ENCODE results near the gene POLD3.

Gene POLD3

DNA sequence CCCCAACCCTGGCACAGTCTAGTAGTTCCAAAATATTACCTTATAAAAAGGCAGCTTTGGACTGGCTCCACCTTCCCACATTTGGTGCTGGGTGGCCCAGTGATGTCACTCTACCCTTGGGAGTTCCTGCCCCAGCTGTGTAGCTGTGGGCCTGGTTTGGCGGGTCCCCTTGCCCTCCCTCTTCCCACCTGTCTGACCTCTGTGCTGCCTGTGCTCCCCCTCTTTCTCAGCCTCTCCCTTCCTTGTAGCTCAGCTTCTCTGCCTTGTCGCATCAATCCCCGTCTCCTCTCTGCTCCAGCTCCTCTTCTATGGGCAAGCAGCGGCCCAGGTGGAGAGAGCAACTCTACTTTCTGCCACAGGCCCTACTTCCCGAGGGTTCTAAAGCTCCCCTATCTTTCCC lies 84.2 kb downstream of the POLD3 start:
- DNase-seq, result no peak

DNA sequence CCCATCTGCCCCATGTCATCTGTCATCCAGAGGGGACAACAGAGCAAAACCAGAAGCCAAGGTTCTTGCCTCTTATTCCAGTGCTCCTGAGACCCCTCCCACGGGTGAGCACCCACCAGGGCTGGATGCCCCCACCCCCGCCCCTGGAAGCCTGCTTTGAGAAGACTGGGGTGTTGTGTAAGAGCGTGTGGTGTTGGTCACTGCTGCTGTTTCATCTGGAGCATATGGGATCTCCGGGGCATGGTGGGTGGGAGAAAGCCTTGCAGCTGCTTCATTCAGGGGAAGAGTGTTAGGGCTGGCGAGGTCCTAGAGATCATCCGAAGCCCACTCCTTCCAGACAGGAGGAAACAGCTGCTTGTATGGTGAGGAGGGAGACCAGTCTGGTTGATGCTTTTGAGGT lies 84.7 kb downstream of the POLD3 start:
- DNase-seq, result no peak

DNA sequence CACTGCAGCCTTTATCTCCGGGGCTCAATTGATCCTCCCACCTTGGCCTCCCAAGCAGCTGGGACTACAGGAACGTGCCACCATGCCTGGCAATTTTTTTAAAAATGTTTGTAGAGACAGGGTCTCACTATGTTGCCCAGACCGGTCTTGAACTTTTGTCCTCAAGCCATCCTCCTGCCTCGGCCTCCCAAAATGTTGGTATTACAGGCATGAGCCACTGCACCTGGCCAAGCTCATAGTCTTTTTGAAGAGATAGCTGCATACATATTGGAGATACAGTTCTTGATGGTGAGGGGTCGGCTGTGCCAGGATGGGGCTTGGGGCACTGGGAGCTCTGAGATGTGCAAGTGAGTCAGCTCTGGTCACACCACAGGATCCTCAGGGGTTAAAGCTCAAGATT lies 85.7 kb downstream of the POLD3 start:
- DNase-seq, result no peak

DNA sequence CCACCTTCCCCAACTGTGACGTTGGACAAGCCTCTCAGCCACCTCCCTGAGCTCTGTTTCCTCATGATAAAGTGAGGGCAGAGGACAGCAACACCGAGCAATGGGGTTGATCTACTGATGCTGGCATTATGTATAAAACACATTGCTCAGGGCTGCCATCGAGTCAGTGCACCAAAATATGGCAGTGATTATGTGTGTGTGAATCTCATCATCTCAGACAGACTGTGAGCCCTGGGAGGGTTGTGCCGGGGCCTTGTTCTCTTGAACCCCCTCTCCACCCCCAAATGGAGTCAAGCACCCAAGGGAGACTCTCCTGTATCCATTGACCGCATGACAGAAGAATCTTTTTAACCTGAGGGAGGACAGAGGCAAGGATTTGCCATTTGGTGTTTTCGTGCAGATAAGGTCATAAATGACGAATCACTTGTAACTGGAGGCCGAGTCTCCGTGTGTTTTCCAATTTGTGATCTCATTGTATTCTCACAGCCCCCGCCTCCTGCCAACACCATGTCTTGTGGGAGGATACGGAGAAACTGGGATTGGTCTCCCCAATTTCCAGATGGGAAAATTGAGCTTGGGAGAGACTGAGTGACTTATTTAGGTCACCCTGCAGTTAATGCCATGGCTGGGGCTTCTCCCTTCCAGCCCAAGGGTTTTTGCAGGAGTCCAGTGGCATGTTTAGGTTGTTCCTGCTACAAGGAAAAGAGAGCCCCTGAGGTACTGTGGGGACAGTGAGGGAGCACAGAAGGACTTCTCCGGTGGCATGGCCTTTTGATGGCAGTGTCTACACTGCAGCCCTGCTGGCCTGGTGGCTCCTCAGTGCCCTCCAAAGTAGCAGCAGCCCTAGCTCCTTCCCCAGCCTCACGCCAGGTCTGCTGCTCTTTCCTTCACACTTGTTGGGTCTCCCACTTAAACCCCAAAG lies 86.5 kb downstream of the POLD3 start:
- DNase-seq, result no peak

DNA sequence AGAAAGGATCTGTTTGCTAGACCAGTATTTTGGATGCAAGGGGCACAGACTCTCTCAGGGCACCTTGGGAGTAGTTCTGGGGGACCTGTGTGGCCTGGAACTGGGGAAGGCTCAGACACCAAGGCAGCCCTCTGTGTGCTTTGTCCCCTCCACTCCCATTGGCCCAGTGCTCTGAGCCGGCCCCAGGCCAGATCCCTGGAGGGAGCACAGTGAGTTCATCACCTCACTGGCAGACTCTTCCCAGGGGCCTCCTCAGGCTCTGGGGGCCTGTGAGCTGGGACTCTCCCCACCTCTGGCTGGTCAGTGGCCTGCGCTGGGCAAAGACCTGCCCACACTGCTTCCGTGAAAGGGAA lies 87.1 kb downstream of the POLD3 start:
- DNase-seq, result no peak

DNA sequence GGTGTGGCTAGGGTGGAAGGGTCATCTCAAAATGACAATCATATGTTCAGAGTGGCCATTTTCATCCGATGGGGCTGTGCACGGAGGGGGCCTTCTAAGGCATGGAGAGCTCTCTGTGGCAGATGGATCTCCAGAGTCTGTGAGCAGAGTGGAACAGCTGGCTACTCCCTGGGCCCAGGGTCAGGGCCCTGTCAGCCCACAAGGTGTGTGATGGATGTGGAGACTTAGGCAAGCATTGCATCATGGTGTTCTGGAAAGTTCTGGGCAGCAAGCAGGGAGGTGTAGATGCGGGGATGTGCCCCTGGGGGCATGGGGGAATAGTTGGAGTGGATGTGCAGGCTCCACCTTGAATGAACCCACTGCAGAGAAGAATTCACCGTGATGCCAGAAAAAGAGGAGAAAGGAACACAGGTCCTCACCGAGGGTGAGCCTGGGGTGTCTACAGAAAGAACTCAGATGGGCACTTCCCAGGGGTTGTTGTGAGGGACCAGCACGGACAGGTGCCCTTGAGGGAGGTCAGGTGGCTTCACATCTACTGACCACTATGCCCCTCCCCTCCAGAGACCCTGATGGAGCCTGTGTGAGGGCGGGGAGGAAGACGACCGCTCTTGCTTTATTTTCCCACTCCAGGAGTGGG lies 87.8 kb downstream of the POLD3 start:
- no peak for DNase-seq

DNA sequence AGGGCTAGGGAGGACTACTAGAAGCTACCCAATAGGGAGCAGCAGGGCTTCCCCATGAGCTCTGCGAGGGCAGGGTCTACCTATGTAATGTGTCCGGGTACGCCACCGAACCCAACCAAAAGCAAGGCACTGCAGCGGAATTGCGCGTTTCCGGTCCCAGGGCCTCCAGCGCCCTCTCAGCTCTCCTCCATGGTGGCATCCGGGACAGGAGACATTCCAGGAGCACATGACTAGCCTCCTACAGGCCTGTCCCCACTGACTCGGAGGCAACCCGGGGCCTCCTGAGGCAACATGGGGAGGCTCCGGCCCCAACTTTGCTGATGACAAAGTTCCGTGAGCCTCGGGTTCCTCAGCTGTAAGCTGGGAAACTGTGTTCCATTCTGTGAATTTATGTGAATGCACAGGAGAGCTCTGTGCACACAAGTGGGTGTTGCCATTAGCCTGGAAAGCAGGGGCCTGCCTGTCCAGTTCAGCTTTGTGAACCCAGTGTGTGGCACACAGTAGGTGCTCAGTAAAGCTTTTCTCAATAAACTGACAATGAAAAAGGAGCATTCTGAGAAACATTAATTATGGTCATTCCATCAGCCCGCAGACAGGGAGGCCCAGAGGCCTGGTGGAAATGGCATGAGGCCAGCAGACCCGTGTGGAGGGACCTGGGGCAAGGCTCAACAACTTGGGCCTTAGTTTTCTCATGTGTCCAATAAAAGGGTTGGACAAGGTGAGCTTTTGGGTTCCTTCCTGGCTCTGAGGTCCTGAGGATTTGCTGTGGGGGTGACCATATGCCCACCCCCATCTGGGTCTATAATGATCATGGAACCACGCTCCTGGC lies 88.5 kb downstream of the POLD3 start:
- DNase-seq, result no peak

DNA sequence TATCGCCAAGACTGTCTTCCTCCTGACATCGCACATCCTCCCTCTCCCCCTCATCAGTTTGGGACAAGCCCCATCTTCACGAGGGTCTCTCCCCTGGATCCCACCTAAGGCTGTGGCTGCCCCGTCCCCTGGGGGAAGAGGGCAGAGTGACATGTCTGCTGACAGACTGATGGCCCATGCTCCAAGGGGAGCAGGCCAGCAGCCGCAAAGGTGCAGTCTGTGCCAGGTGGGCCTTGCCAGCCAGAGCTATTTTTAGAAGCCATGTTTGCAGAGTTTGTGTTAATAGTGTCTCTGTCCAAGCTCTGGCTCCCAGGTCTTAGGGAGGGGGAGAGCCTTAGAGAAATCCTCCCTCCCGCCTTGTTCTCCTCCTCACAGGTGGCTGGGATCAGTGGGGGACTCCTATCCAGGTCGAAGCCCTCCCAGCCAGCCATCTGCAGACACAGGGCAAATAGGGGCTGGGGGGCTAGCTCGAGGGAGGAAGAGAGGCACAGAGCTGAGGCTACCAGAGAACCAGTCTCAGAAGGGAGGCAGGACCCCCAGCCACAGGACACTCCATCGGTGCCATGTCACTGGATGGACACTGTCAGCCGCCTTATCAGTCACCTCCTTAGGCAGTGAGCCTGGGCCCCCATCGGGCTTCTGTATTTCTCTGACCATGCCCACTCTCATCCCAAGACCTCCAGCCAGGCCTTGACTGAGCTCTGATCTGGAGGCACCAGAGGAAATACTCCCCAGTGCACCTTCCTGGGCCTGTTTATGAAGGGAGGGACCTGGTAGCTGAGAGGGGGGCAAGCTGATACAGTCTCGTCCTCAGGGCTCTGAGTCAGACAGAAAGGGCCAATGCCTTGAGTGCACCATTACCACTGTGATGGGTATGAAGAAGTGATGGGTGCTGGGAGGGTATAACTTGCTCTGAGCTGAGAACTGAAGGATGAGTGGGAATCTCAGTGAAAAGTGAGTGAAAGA lies 89.6 kb downstream of the POLD3 start:
- DNase-seq, result no peak

DNA sequence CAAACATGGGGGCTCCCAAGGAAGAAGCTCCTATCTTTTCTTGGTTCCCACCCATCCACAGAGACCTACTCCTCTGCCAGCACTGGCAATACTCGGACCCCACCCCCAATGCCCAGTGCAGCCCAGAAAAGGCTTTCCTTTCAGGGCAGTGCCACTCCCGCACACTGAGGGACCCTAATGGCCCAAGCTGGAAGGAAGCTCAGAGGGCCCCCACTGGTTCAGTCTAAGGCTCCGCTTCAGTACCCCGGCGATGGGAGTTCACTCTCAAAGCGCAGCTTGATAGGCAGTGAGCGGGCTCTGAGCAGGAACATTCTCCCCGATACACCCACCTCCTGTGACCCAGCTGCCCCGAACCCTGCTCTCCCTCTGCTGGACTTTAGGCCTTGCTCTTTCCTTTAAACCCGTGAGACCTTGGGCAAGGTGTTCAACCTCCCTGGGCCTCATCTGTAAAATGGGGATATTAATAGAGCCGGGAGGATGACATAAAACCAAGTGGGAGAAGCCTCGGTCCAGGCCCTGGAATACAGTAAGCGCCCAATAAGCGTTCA lies 90.4 kb downstream of the POLD3 start:
- no peak for DNase-seq

DNA sequence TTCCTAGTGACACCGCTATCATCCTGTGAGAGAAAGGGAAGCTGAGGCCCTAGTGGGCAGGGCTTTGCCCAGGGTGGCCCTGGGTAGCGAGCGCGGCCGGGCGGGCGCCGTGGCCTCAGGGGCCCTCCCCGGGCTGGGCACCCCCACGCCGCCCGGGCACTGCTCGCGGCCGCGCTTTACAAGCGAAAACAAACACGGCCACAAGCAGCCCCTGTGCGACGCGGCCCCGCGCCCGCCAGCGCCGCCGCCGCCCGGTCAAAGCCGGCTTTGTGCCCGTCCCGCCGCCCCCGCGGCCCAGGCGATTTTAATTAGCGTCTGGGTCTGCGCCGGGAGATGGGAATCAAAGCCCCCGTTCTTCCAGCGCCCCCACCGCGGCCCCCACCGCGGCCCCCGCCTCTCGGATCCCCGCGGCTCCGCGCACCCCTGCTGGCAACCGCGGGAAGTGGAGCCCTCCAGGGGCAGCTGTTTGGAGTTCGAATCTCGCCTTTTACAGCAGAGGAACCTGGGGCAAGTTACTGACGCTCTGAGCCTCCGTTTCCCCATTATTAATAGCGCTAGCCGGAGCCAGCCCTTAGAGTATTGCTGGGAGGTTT lies 91.0 kb downstream of the POLD3 start:
- DNase-seq, result no peak

DNA sequence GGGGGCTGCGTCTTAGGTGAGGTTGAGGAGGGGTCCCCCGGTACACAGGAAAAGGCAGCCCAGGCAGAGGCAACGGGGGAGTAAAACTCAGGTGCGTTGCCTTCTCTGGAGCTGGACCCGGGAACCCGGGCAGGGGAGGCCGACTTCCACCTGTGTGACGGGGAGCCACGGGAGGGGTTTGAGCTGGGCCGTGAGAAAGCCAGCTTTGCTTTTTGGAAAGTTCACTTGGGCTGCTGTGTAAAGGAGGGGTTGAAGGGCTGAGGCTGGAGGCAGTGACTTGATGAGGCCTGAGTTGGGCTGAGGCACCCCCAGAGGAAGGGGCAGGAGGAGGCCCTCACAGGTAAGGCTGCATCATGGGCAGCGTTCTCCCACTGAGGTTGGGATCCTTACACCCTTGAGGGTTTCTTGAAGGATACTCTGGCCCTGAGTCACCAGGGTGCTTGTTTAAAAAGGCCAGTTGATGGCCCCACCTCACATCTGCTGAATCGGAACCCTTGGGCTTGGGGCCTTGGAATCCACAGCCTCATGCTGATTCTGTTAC lies 91.6 kb downstream of the POLD3 start:
- no peak for DNase-seq

DNA sequence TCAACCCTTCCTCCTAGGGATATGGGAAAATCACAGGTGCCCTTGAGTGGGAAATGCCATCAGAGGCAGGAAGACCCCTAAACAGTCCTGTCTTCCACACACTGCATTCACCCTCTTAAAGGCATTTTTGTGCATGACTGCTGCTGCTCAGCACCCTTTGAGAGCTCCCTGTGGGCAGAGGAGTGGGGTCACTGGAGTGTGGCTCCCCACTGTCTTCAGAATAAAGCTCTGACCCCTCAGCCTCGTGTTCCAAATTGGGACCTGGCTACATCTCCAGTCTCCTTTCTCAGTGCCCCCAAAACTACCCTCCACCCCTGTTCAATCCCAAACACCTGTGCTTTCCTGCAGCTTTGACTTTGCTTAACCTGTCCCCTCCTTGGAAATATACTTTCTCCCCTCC lies 92.3 kb downstream of the POLD3 start:
- no peak for DNase-seq

DNA sequence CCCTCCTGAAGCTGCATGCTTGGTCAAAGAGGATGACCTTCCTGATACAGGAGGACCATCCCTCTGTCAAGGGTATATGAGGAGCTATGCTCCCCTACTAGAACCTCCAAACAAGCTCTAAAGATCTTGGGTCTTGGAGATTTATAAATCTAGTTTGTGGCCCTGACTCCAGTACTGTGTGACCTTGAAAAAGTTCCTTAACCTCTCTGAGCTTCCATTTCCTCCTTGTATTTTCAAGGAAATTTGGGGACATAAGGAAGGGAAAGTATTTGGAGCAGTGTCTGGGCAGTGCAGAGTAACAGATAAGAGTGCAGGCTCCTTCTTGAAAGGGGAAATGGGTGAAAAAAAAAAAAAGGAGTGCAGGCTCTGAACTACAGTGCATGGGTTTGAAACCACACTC lies 93.0 kb downstream of the POLD3 start:
- DNase-seq, result no peak

DNA sequence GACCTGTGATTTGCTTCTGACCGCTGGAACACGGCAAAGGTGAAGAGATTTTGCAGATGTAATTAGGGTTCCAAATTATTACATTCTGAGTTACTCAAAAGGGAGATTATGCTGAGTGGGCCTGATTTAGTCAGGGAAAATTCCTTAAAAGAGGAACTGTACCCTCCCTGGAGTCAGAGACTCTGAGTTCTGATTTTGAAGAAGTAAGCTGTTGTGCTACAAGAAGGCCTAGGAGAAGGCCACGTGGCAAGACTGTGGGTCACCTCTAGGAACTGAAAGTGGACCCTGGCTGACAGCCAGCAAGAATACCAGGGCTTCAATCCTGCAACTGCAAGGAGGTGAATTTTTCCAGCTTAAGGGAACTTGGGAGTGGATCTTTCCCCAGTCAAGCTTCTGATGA lies 93.5 kb downstream of the POLD3 start:
- DNase-seq, result no peak

DNA sequence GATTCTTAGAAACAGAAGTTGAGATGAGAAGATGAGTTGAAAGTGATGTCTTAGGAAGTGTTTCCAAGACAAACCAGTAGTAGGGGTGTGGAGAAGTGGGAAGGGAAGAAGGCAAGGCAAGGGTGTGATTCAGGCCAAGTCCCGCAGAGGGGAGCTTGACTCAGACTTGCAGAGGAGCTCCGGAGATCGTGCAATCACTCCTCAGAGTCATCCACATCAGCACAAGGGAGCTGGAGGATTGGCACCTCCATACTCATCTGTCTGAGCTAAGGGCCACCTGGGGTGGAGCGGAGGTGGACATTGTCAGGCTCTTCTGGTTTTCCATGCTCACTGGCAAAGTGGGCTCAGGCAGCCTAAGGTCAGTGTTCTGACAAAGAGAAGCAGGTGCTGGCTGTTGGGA lies 94.4 kb downstream of the POLD3 start:
- no peak for DNase-seq

DNA sequence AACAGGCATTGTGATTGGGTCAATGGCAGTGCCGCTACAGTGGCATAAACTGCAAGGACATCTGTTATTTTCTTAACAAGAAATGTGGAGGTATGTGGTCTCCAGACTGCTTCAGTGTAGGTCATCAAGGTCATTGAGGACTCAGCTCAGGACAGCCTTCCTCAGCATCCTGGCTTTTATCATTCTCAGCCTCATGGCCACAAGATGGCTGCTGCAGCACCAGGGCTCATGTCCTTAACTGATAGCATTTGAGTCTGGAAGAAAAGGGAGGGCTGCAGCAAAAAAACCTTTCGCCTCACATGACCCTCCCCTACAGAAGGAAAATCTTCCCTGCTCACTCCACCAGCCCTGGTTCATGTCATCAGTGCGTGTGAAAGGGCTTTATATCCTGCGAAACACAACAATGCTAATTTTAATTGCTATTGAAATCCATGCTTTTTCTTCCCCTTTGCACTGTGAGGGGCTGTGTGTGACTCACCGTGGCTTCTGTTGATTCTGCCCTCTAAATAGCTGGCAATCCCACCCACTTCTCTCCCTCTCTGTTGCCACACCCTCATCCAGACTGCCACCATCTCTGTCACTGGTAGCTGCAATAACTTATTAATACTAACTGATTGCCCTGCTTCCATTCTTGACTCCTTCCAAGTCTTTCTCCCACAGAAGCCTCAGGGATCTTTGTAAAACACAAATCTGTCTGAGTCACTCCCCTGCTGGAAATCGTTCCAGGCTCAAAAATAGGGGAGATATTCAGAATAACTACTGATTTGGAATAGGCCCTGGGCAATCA lies 95.0 kb downstream of the POLD3 start:
- DNase-seq, result no peak

DNA sequence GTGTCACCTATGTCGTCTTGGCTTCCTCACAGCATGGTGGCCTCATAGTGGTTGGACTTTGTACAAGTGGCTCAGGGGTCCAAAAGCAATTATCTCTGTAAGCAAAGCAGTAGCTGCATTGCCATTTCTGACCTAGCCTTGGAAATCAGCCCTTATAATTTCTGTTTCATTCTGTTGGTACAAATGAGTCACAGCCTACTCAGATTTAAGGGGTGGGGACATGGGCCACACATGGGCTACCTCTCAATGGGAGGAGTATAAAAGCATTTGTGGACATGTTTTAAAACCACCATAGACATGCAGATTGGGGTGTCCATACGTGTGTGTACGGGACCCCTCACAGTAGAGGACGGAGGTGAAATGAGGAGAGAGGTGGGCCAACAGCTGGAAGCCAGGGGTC lies 97.3 kb downstream of the POLD3 start:
- DNase-seq, result no peak

DNA sequence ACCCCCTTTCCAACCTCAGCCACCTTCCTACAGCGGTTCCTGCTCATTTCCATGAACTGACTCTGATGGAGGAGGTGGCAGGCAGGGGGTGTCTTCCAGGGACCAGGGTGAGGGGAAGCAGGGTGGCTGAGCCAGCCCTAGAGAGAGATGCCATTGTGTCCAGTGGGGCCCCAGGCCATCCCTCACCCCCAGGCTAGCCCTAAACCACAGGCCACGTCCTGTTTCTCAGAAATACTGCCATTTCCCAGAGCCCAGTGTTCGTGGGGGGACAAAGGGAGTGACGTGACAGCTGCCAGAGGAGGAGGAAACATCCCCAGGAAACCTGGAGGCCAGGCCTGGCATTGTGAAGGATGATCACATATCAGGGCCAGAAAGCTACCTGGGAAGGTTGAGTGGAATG lies 99.4 kb downstream of the POLD3 start:
- no peak for DNase-seq
